ENCODE results near the gene TPPP. TPM values are rescaled to one million over a fixed set of nuclear protein-coding genes. Genes with fewer than 3 reads are reported as not detected.
"Not testable (repeated sequence)": the region's sequence is repeated elsewhere in the genome, so short reads cannot be mapped to it uniquely, and the experiment has no call there.

Gene TPPP
- polyA plus RNA-seq, 1 experiment = 0.05 TPM

DNA sequence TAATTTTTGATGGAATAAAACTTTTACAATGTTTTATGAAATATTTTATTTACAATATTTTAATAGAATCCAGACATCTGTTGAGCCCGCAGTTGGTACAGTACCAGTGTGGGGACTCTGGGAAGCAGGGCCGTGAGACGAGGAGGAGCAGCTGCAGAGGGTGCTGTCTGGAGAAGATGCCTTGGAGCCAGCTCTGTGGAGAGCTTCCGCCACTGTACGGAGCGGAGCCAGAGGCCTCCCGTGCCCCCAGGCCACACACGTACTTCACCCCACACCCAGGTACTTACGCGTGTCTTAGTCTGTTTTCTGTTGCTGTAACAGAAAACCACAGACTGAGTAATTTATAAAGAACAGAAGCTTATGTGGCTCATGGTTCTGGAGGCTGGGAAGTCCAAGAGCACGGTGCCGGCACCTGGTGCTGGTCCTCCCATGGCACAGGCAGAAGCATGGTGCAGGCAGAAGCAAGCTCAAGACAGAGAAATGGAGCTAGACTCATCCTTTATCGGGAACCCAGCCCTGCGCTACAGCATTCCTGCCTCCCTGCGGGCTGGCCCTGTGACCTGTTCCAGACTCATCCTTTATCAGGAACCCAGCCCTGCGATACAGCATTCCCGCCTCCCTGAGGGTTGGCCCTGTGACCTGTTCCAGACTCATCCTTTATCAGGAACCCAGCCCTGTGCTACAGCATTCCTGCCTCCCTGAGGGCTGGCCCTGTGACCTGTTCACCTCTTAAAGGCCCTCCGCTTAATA is 57.7 kb downstream of the TPPP start:
- CTCF ChIA-PET = no interaction called here

GRCh38 chr5:634191-634590 is 59.0 kb downstream of the TPPP start:
- no peak for DNase-seq (ENCODE audit: low read depth, low spot score)
- Histone ChIP-seq H3K9me3 (ENCODE audit: control insufficient read depth, insufficient read depth, low read length) (peaks cover 6% of the 10 kb centered on the region), H3K27me3 (ENCODE audit: control insufficient read depth, insufficient read depth, low read length) (no peaks in the 10 kb centered on the region), H3K4me3 (ENCODE audit: low read depth, low read length) (no peak overlapping the region), H3K27ac (ENCODE audit: low read depth, low read length) (no peak overlapping the region)
- TF ChIP-seq, protein P1, sequence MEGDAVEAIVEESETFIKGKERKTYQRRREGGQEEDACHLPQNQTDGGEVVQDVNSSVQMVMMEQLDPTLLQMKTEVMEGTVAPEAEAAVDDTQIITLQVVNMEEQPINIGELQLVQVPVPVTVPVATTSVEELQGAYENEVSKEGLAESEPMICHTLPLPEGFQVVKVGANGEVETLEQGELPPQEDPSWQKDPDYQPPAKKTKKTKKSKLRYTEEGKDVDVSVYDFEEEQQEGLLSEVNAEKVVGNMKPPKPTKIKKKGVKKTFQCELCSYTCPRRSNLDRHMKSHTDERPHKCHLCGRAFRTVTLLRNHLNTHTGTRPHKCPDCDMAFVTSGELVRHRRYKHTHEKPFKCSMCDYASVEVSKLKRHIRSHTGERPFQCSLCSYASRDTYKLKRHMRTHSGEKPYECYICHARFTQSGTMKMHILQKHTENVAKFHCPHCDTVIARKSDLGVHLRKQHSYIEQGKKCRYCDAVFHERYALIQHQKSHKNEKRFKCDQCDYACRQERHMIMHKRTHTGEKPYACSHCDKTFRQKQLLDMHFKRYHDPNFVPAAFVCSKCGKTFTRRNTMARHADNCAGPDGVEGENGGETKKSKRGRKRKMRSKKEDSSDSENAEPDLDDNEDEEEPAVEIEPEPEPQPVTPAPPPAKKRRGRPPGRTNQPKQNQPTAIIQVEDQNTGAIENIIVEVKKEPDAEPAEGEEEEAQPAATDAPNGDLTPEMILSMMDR (IDR thresholded peaks at IDR 0.05; ENCODE audit: low read depth, low read length) = no peak
- POLR2A ChIA-PET = no interaction called here
- CTCF ChIA-PET = no interaction called here

More for the DNA sequence above, 57.7 kb downstream of the TPPP start:
- no peak overlapping the region for H3K4me3 ChIP-seq (ENCODE audit: low read depth, low read length)
- H3K27ac ChIP-seq (ENCODE audit: low read depth, low read length) = no peak overlapping the region
- TF ChIP-seq, protein P1 (IDR thresholded peaks at IDR 0.05; ENCODE audit: low read depth, low read length) = no peak
- no peaks in the 10 kb centered on the region for H3K27me3 ChIP-seq (ENCODE audit: control insufficient read depth, insufficient read depth, low read length)
- H3K9me3 ChIP-seq (ENCODE audit: control insufficient read depth, insufficient read depth, low read length) = peaks cover 6% of the 10 kb centered on the region
- POLR2A ChIA-PET = no interaction called here
- DNase-seq (ENCODE audit: low read depth, low spot score) = no peak

DNA sequence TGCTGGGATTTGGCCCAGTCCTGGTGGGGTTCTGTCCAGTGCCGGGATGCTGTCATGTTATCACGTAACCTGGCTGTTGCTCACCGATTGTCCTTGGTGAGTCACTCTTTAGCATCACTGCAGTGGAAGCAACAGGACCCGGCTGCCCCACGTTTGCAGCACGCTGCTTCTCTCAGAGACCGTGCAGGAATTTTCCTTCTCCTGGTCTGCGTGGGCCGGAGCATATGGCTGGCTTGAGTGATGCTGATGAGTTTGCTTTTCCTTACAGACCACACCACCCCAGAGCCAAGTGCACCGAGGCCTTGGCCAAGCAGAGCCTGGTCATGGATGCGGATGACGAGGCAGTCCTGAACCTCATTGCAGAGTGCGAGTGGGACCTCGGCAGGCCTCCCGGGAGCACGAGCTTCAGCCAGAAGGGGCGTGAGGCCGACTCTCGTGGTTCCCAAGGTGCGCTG is 59.6 kb downstream of the TPPP start:
- Histone ChIP-seq H3K27me3 (ENCODE audit: control insufficient read depth, insufficient read depth, low read length) (no peaks in the 10 kb centered on the region), H3K4me3 (ENCODE audit: low read depth, low read length) (no peak overlapping the region), H3K27ac (ENCODE audit: low read depth, low read length) (peak overlapping the region; percentile 47), H3K9me3 (ENCODE audit: control insufficient read depth, insufficient read depth, low read length) (peaks cover 6% of the 10 kb centered on the region)
- CTCF ChIA-PET = no interaction called here
- POLR2A ChIA-PET = no interaction called here
- TF ChIP-seq, protein P1 (IDR thresholded peaks at IDR 0.05; ENCODE audit: low read depth, low read length) = no peak
- DNase-seq (ENCODE audit: low read depth, low spot score) = peak; percentile 48

- H3K9me3 ChIP-seq (ENCODE audit: control insufficient read depth, insufficient read depth, low read length); H3K27ac ChIP-seq (ENCODE audit: low read depth, low read length); H3K4me3 ChIP-seq (ENCODE audit: low read depth, low read length); POLR2A ChIA-PET; H3K27me3 ChIP-seq (ENCODE audit: control insufficient read depth, insufficient read depth, low read length); DNase-seq (ENCODE audit: low read depth, low spot score); CTCF ChIA-PET: not testable (repeated sequence)
Measured at GRCh38 chr5:628351-629205, 64.6 kb downstream of the TPPP start.

- POLR2A ChIA-PET = no interaction called here
- TF ChIP-seq, protein P1 (IDR thresholded peaks at IDR 0.05; ENCODE audit: low read depth, low read length) = no peak
- CTCF ChIA-PET = no interaction called here
- Histone ChIP-seq H3K4me3 (ENCODE audit: low read depth, low read length) (no peak overlapping the region), H3K27me3 (ENCODE audit: control insufficient read depth, insufficient read depth, low read length) (no peaks in the 10 kb centered on the region), H3K27ac (ENCODE audit: low read depth, low read length) (no peak overlapping the region), H3K9me3 (ENCODE audit: control insufficient read depth, insufficient read depth, low read length) (no peaks in the 10 kb centered on the region; the same call in 1 of the 2 replicates)
- DNase-seq (ENCODE audit: low read depth, low spot score) = no peak
Measured at GRCh38 chr5:627840-628239, 65.3 kb downstream of the TPPP start.
